Activated CD4-positive, alpha-beta T cell treated with anti-CD3 and anti-CD28 coated beads, Interleukin-2, amount 50 U/mL, for 48 hours (primary cell): ENCODE measurements around the gene ASCC1.

ENCODE experiments used
- DNase-seq, 2 experiments: peaks; one replicate each; pipeline ENCODE4 v3.0.0-alpha.2; 2020

The ASCC1 gene

DNA sequence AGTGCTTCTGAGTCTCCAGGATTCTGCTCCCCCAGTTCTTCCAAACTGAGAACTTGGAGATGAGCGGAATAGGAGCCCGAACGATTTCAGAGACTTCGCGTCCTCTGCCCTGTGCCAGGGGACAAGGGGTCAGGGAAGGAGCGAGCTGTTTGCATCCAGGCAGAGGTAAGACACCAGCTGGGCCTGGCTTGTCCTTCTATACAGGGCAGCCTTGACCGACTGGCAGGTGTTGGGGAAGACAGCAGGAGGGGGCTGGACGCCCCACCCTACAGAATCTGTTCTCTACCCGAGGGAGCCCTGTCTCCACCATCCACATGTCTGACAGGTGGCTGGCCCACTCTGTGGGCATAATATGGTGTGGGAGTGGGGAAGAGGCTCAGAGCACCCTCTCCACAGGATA is 134.9 kb downstream of the ASCC1 start:
- no peak for DNase-seq

DNA sequence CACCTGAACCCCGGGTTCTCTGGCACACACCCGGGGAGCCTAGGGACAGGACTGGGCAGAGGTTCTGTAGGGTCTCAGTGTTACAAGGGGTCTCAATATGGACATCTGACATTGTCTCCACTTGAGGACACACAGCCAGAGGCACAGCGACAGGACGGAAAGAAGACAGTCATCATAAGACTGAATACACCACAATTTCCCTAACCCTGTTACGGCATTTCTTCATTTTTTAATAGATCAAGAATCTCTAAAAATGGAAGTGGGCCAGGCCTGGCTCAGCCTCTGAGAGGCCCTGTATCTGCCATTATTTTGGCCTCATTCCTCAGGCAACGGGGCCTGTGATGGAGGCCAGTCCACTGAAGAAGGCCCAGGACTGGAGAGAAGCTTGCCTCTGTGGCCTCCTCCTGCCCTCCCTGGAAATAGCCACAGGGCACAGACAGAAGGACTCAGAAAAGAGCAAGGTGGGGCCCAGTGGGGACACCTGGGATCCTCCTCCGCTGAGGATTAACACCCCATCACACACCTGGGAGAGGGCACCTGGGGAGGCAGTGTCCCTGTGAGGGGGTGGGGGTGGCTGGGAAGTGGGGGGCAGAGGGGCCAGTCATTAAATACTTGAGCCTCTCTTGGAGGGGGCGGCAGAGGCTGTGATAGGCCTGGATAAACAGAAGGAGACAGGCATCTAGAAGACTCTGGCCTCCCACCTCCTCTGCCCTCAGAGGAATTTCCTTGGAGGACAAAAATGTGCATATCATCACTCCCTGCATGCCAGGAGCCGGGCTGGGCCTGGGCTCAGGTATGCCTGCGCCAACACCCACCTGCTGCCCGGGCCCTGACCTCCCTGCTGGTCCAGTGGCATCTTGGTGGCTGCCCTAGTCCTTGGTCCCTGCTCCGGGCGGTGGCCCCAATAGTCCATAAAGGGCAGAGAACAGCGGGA is 135.8 kb downstream of the ASCC1 start:
- DNase-seq: no peak

DNA sequence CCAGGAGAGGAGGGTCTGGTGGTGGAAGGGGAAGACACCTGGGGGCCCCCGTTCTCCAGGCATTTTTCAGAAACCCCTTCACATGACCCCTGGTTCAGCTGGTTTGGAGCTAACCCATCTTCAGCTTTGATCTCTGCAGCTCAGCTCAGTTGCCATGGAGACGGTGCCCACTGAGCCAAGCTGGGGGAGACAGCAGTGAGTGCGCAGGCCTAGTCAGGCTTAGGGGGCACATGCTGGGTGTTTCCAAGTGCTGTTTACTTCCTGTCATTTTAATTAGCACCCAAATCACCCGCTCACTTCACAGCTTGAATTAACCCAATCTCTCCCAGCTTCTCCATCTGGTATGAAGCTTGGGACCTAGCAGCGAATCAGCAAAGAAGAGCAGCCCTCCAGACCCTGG is 136.7 kb downstream of the ASCC1 start:
- no peak for DNase-seq

DNA sequence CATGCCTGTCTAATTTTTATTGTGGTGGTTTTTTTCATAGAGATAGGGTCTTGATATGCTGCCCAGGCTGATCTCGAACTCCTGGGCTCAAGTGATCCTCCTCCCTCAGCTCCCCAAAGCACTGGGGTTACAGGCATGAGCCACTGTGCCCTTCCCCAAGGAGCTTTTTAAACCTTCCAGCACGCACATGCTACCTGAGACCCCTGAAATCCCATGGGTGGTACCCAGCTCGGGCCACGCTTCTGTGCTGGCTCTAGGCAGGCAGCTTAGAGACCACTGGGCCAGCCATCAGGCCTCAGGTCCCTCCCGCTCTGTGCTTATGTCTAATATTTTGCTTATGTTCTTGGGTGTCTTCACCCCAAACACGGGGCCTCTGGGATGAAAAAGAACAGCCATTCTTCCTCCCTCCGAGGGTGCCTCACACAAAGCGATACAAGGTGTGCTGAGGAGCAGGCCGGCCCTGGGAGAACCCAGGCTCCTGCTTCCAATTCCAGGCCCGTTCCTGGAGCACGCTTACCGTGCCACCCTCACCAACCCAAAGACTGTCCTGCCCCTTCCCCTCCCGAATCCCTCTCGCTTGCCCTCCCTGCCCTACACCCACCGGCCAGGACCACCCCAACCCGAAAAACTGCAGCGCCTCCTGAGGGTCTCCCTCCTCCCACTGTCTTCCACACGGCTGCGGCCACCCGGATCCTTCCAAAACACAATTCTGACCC is 138.6 kb downstream of the ASCC1 start:
- no peak for DNase-seq

DNA sequence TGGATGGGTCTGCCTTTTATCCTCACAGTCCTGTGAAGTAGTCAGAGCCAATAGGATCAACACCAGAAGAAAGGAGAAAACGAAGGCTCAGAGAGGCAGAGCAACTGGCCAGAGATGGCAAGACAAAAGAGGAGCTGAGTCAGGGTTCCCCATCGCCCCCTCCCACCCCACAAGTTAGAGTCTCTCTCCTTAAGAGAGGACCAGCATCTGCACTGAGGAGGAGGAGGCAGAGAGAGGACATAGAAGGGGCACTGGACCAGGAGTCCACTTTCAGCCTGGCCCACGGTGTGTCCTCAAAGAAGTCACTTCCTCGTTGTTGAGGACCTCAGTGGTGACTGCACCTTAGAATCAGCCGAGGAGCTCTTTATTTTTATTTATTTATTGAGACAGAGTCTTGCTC is 139.3 kb downstream of the ASCC1 start:
- no peak for DNase-seq

DNA sequence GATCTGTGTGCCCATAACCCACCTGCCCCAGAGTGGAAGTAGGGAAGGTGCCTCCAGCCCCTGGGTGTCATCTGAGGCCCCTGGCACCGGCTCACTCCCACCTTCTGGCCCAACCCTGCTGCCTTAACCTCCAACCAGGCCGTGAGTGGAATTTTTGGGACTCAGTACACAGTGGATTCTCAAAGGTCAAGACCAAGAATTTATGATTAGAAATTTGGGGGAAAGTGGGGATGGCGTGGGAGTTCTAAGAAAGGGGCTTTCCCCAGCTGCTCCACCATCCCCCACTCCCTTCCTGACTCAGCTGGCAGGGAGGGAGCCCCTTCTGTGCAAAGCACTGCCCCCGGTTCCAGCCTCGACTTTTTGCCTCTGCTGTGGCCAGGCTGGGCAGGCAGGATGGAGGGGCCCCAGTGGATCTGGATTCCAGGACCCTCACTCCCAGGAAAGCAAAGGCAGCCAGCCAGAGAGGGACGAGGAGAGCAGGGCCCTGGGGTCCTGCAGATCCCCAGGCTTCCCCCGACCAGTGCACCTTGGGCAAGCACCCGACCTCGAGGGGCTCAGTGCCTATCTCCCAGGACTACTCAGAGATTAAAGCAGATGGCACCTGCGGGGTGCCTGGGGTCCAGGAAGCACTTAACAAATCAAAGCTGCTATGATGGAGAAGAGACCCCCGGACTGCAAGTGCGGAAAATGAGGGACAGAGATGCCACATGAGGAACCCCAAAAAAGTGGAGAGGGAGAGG is 140.5 kb downstream of the ASCC1 start:
- no peak for DNase-seq

DNA sequence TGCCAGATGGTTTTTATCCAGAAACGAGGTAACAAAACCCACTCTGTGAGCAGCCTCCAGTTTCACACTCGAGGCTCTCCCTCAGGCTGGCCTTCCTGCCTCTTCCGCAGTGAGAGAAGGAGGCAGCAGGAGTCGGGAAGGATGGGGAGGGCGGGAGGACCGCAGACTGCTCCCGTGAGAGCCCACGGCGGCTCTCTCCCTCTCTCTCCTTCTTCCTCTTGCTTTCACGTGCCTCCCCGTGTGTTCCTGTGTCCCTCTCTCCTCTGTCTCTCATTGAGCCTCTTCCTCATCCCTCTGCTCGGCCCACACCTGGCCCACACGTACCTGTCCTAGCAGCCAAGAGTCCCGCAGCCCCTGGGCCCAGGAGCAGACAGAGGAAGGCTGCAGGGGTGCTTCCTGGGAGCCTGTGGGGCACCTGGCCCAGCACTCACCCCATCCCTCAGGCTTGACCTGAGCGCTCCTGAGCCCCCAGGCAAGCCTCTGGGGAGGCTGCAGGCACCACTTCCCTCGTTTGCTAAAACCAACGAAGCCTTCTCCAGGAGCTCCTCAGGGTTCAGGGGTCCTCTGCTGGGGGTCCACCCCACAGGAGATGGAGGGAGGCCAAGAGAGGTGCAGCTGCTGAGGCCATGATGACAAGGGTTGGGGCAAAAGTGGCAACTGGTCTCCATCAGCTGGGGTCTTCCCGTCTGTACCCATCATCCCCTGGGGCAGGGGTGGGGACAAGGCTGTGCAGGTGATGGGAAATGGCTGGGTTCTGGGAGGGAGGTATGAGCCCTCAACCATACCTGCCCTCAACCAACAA is 141.3 kb downstream of the ASCC1 start:
- DNase-seq: no peak

DNA sequence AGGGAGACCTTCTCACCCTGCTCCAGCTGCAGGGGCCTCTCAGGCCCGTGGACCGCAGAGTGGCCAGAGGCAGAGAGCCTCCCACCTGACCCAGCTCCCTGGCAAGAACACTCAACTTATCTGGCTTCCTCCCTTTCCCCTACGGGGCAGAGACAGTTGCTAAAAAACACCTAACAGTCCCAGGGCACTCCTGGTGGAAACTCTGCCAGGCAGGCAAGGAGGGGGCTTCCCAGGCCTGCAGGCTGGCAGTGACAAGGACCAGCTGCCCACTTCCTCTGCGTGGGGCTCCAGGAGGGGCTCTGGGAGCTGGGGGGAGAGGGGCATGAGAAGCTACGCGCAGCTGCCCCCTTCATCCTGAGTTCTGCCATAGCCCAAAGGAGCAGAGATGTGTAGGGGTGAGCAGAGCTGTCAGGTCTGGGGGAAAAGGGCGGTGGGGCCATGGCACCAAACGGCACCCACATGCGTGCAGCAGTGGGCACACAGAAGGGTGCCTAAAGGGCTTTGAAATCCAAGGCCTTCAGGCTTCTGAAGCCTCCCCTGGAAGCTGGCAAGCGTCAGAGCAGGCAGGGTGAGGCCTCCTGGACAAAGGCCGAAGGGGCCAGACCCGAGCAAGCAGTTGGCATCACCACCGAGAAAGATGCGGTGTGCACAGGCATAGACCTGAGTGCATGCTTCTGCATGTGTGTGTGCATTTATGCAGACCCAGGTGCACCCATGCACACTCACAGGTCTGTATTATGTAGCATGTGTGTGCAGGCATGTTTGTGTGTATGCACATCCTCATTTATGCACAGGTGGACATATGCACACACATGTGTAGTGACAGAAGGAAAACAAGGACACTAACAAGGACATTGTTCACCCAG is 142.1 kb downstream of the ASCC1 start:
- no peak for DNase-seq

DNA sequence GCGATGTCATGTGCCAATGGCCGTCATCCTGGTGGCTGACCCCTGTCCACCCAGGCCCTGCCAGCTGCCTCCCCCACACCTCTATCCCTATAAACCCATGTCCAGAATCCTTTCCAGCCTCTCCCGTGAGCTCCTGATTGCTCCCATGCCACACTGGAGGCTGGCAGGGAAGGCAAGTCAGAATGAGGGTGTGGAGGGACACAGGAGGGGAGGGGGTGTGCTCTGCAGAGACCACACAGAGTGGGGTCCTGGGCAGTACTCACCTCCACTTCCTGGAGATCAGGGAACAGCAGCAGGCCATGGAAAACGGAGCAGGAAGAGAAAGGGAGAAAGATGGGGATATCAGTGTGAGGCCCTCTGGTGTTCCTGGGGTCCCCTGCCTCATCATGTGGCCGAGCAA is 143.4 kb downstream of the ASCC1 start:
- DNase-seq: no peak

DNA sequence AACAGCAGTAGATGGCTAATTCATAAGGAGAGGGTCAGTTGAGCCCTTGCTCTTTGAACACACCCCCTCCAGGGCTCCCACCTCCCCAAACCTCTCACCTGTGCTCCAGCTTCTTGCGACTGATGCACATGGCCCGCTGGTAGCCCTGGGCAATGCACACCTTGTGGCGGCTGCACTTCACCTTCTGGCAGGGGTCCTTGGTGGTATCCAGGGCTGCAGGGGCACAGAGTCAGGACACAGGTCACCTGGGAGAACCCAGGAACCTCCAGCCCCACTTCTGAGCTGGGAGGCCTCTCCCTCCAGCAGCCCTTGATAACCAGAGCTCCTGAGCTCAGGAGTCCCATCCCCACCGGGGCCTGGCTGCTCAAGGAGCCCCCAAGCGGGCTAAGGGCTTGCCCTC is 144.0 kb downstream of the ASCC1 start:
- DNase-seq: no peak

DNA sequence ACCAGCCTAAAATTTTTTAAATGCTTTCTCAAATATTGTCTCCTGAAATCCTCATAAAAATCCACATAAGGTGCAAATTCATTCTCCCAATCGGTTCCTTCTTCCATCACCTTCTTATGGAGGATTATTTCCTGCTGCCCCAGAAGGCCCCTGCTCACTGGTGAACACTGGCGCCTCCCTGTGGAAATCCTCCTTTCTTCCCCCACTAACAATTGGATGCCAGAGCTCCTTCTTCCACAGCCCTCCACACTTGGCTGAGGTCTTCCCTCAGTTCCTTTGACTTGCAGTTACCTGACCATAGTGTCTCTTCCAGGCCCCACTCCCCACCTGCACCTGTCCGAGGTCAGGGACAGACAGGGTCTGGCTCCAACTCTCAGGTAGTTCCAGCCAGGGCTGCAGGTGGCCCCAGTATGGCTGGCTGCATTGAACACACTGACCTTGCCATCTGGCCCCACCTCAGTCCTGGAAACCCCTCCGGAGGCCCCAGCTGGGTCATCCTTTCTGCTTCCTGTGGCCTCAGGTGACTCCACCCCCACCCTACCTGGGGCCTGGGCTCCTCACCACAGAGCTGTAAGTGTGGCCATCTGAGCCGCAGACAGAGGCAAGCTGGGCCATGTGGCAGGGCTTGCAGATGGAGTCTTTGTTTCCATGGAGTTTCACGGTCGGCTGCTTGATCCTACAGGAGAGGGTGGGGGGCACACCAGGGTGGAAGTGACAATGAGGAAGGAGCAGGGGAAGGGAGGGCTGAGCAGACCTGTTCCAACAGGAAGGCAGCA is 146.1 kb downstream of the ASCC1 start:
- DNase-seq: no peak

DNA sequence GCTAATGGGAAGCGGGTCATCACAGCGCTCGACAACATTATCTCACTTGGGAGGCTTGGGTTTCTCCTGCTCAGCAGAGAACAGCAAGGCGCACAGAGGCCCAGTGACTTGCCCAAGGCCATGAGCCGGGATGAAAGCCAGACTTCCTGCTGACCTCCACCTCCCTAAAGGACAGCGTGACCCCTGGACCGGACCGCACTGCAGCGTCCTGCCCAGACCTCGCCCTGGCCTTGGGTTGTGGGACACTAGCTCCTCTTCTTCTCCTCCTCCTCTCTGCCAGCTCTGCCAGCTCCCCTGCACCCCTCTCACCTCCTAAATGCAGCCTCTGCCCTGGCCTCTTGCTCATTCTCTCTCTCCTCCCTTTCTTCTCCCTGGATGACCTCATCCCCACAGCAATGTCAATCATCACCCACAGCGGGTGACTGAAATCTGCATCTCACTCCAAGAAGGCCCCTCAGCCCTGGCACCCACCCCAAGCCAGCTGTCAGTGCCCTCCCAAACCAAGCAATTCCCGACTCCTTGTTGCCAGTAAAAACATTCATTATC is 147.1 kb downstream of the ASCC1 start:
- DNase-seq: no peak

DNA sequence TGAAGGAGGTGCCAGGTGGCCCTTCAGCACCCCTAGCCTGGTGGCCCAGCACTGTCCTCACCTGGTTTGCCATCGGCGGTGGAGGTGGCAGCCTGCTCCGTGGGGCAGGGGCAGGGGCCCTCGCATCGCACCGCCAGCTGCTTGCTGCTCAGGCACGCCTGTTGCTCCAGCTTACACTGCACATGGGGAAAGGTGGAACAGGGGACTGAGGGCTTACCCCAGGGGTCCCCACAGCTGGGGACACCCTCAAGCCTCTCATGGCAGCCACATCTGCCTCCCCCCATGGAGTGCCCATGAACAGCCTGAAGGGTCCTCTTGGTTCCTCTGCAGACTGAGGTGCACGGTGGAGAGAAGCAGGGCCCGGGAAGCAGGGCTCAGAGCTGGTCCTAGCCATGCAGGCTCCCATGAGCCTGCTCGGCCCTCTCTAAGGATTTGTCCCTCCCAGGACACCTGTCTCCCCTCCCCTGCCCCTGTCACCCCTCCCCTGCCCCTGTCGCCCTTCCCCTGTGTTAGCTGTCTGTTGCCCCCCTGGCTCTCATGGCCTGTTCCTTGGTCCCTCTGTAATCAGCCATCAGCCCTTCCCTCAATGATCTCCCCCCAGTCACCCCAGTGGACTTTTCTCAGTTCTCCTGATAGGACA is 147.8 kb downstream of the ASCC1 start:
- DNase-seq: no peak

DNA sequence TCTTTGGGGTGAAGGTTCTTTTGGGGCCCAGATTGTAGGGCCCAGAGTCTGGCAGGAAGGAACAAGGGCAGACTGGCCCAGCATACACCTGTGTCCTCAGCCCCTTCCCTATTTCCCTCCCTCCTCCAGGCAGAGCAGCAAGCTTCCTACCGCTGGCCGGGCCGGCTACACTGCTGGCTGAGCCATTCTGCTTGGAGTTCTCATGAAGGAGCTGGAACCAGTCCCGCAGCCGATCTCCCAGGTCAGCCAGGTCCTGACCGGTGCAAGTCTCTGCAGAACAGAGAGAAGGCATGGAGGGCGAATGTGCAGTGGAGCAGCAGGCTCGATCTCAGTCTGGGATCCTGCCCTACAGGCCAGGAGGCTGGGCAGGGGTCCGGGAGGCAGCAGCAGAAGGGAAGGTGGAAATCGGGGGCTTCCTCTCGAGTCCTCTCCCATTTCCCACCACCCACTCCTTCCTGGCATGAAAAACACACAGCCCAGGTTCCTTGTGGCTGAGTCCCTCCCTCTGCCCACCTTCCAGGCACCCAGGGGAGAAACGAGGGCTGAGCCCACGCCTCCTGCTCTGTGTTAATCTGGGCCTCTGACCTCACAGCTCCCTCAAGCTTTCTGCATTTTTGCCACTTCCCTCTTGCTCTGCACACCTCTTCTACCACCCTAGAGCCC is 148.5 kb downstream of the ASCC1 start:
- no peak for DNase-seq

DNA sequence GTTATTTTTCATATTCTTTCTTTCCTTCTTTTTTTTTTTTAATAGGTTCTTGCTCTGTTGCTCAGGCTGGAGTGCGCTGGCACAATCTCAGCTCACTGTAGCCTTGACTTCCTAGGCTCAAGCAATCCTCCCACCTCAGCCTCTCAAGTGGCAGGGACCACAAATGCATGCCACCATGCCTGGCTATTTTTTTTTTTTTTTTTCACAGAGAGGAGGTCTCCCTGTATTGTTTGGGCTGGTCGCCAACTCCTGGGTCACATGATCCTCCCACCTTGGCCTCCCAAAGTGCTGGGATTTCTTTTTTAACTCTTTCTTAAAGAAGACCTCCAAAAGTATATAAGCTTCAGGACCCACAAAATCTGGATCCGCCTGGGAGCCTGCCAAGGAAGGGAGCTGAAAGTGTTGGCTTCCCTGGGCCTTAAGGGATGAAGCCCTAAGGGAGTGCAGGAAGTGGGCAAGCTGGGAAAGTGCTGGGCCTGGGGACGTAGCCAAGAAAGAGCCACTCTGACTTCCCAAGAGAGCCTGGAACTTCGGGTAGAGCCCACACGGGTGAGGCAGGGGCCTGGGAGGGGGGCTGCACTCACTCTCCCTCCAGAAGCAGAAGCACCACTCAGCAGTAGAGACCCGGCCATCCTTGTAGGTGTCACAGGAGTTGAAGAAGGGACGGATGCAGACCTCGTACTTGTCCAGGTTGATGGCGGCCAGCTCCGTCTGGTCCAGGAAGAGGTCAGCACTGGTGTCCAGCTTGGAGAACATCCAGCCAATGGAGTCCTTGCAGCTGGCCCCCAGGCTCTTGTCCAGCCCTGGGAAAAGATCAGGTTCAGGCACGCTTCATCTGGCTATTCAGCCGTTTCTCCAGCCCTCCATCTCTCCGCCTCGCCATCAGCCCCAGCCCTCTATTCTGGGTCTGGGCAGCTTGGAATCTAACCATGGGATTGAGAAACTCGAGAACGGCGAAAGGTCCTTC is 149.5 kb downstream of the ASCC1 start:
- DNase-seq: no peak

DNA sequence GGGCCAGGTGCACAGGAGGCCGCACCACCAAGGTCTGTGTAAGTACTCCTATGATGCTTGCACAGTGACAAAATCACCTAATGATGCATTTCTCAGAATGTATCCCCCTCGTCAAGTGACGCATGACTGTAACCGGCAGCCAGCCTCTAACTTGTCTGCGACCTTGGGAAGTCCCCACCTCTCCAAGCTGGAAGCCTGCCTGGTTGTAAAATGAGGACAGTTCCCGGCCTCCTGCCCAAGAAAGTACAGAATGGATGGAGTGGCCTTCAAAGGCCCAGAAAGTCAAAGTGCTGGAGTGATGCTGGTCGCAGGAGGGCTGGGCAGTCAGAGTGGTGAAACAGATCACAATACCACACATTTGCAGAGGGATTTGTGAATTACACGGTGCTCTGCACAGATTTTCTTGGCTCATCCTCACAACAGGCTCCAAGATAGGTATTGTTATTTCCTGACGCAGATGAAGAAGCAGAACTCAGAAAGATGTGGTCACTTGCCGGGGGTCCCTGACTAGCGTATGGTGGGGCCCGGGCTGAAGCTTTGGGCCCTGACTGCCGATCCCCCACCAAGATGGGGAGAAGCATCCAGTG is 150.5 kb downstream of the ASCC1 start:
- no peak for DNase-seq

DNA sequence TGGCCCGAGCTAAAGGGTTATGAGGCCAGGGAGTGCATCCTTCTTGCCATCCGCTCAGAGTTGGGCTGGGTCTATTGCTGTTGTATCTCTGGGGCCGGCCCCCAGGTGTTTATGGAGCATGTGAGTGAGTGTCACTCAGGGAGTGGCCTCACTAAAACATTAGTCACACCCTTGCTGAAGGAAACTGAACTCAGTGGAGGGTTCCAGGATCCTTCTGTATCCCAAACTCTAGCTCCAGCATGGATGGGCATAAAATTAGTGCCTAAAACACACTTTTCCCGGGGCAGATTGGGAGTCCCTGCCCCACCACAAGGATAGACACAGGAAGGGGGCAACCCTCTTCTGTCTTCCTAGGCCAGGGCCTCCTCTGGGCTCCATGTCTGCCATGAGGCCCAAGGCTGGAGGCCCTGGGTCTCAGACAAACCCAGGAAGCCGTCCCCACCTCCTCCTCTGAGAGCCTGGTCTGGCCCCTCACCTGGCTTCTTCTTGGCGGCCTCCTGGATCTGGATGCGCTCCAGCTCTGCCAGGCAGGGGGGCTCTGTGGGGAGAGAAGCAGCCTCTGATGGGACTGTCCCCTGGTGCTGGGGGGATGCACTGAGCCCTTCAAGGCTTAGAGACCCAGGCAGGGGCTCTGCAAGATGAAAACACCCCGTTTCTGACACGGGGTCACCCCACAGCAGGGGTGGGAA is 152.2 kb downstream of the ASCC1 start:
- no peak for DNase-seq
